Progenitor cell of endocrine pancreas (in vitro differentiated cells): Measurements from ENCODE around the gene LINGO3. TPM values are rescaled to one million over a fixed set of nuclear protein-coding genes. Genes with fewer than 3 reads are reported as not detected.

ENCODE experiments used
- DNase-seq: peaks from one replicate; pipeline ENCODE4 v3.0.0; 2021; ENCODE audit warnings: low spot score; ENCODE audit not compliant: unreplicated experiment
- H3K27ac Mint-ChIP-seq: 2 replicates; pipeline ENCODE4 v1.8.0; 2021; ENCODE audit warnings: mild to moderate bottlenecking, moderate library complexity, mixed read lengths
- H3K27me3 Mint-ChIP-seq: 2 replicates; pipeline ENCODE4 v1.8.0; 2021; ENCODE audit warnings: mixed read lengths
- H3K36me3 Mint-ChIP-seq: 2 replicates; pipeline ENCODE4 v1.8.0; 2022; ENCODE audit warnings: mixed read lengths; ENCODE audit not compliant: insufficient read depth
- H3K4me1 Mint-ChIP-seq: 2 replicates; pipeline ENCODE4 v1.8.0; 2021; ENCODE audit warnings: low read depth, mixed read lengths
- H3K4me3 Mint-ChIP-seq: 2 replicates; pipeline ENCODE4 v1.8.0; 2021; ENCODE audit warnings: low read depth, mild to moderate bottlenecking, moderate library complexity, mixed read lengths
- H3K9me3 Mint-ChIP-seq: 2 replicates; pipeline ENCODE4 v1.8.0; 2021; ENCODE audit warnings: low read depth, mixed read lengths
- CTCF ChIP-seq: fragments of 200-600 bp; sonication (generic); IDR thresholded peaks from one replicate; pipeline ENCODE4 v1.5.0; 2021; ENCODE audit warnings: antibody characterized with exemption, mild to moderate bottlenecking; ENCODE audit not compliant: unreplicated experiment
- total RNA-seq: library from RNA; stranded (reverse); gene quantifications from 2 replicates; pipeline ENCODE4 v1.2.1, GENCODE V29; 2021

The LINGO3 gene
- total RNA-seq, 1 donor from 2014 or later, result 0.17 TPM

GRCh38 chr19:2317756-2318155 lies 9.8 kb upstream of the LINGO3 start:
- no peaks in the 10 kb centered on the region for H3K4me1 Mint-ChIP-seq
- no peak overlapping the region for H3K4me3 Mint-ChIP-seq
- no peak for TF ChIP-seq CTCF
- no peak overlapping the region for H3K27ac Mint-ChIP-seq
- H3K9me3 Mint-ChIP-seq, result peaks cover 5% of the 10 kb centered on the region
- DNase-seq, result no peak
- H3K36me3 Mint-ChIP-seq, result peaks cover 3% of the 10 kb centered on the region
- H3K27me3 Mint-ChIP-seq, result peaks cover 19% of the 10 kb centered on the region

DNA sequence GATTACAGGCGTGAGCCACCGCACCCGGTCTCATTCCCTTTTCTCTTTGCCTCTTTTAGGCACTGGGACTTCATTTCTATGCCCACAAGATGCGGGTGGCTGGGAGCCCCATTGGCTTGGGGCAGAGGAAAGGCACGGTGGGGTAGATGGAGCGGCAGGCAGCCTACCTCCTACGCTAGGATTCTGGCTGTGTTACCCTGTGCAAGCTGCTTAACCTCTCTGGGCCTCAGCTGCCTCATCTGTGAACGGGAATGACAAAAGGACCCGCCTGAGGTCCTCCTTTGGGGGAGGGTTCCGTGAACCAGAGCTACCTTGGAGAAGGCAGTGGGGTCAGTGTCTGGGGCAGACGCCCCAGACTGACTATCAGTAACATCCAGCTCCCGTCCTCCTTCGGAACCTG lies 9.3 kb upstream of the LINGO3 start:
- H3K36me3 Mint-ChIP-seq, result peaks cover 3% of the 10 kb centered on the region
- no peak for DNase-seq
- no peaks in the 10 kb centered on the region for H3K4me1 Mint-ChIP-seq
- peaks cover 5% of the 10 kb centered on the region for H3K9me3 Mint-ChIP-seq
- no peak overlapping the region for H3K4me3 Mint-ChIP-seq
- no peak overlapping the region for H3K27ac Mint-ChIP-seq
- no peak for TF ChIP-seq CTCF
- H3K27me3 Mint-ChIP-seq, result peaks cover 19% of the 10 kb centered on the region

DNA sequence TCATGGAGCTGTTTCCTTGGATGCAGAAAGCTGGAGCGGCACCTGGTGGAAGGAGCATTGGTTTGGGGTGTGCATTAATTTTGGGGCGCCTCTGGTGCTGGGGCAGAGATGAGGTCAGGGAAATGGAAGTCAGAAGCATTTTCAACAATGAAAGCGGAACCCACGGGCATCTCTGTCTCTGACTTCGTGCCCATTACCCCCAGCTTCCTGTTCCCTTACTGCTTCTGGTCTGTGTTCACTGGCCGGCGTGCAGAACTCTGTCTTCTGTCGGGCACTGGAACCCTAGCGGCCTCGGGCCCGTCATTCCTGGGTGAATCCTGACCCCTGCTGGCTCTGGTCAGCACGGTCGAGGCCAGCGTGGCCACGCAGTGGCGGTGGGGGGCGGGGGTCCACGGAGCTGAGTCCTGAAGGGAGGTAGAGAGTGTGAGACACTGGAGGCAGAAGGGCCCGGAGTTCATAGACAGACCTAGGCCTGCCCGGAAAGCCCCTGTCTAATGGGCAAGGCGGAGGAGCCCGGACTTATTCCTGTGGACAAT lies 7.9 kb upstream of the LINGO3 start:
- Mint-ChIP-seq H3K36me3 (peaks cover 3% of the 10 kb centered on the region), H3K9me3 (peaks cover 5% of the 10 kb centered on the region), H3K27me3 (peaks cover 19% of the 10 kb centered on the region), H3K4me1 (no peaks in the 10 kb centered on the region), H3K4me3 (no peak overlapping the region), H3K27ac (no peak overlapping the region)
- DNase-seq, result peak; percentile 53
- TF ChIP-seq CTCF, result peak; percentile 68

DNA sequence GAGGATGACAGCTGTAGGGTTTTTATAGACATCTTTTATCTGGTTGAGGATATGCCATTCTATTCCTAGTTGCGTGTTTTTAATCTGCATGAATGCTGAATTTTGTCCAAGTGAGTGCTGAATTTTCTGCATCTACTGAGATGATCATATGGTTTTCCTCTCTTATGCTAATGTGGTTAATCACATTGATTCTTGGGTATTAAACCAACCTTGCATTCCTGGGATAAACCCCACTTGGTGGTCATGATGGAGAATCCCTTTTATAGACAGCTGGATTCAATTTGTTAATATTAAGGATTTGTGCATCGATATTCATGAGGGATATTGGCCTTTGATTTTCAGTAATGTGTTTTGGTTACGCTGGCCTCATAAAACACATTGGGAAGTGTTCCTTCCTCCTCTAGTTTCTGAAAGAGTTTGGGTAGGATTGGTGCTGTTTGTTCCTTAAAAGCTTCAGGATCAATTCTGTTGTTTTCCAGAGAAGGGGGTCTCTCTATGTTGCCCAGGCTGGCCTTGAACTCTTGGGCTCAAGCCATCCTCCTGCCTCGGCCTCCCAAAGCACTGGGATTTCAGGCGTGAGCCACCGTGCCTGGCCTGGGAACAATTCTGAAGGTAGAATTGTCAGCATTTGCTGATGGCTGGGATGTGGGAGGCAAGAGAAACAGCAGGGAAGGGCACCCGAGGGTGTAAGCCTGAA lies 7.3 kb upstream of the LINGO3 start:
- Mint-ChIP-seq H3K27me3 (peaks cover 19% of the 10 kb centered on the region), H3K27ac (no peak overlapping the region), H3K4me3 (no peak overlapping the region), H3K9me3 (peaks cover 5% of the 10 kb centered on the region), H3K36me3 (peaks cover 3% of the 10 kb centered on the region), H3K4me1 (no peaks in the 10 kb centered on the region)
- no peak for DNase-seq
- TF ChIP-seq CTCF, result no peak

GRCh38 chr19:2312820-2313501 lies 5.0 kb upstream of the LINGO3 start:
- no peak overlapping the region for H3K4me3 Mint-ChIP-seq

More at GRCh38 chr19:2312820-2313501, 5.0 kb upstream of the LINGO3 start:
- Mint-ChIP-seq H3K4me1 (no peaks in the 10 kb centered on the region), H3K27ac (no peak overlapping the region), H3K27me3 (peaks cover 37% of the 10 kb centered on the region), H3K9me3 (peaks cover 5% of the 10 kb centered on the region), H3K36me3 (peaks cover 3% of the 10 kb centered on the region)
- DNase-seq, result no peak
- TF ChIP-seq CTCF, result no peak
